Right lobe of liver (tissue), 4 donors: ENCODE measurements around the gene SNX5.

Experiments used
- CTCF ChIP-seq, 4 donors: fragments of 200-600 bp in 3 of 4; fragments of 450-650 bp in 1 of 4; IDR thresholded peaks; one replicate each; pipeline versions ENCODE4 v1.5.1 to v1.8.0; 2016 to 2022; ENCODE audit warnings: antibody characterized with exemption in 4 of 4, mild to moderate bottlenecking in 2 of 4
- POLR2A ChIP-seq: fragments of 450-650 bp; IDR thresholded peaks from one replicate; pipeline ENCODE4 v1.6.1; 2017; ENCODE audit warnings: antibody characterized with exemption, mild to moderate bottlenecking
- donor health status: DM: no; HTN: no; CAD: no.
- donor health status: DM: no; HTN: no; CAD: no.
- donor health status: DM: no; HTN: yes; CAD: no.

GRCh38 chr20:17928633-17929311 is 39.8 kb downstream of the SNX5 start:
- TF ChIP-seq POLR2A (no peak), CTCF (IDR thresholded peaks at IDR 0.05) (no peak)
